Muscle of arm (tissue), 12 donors: ENCODE measurements around the gene ELOVL7. TPM values are rescaled to one million over a fixed set of nuclear protein-coding genes. Genes with fewer than 3 reads are reported as not detected.
"Not testable (repeated sequence)": the region's sequence is repeated elsewhere in the genome, so short reads cannot be mapped to it uniquely, and the experiment has no call there.

Experiments used
- DNase-seq: peaks from one replicate; pipeline ENCODE4 v3.0.0-alpha.2; 2013
- polyA plus RNA-seq, 12 donors: library from polyadenylated mRNA; unstranded; fragments of 120-200 nt; gene quantifications; one replicate each; pipeline ENCODE4 v1.2.1, GENCODE V29; 2013; ENCODE audit not compliant: insufficient read length in 12 of 12

The ELOVL7 gene
- polyA plus RNA-seq, 12 donors: 0.12 to 1.6 (median 0.28) TPM; not detected in 2

DNA sequence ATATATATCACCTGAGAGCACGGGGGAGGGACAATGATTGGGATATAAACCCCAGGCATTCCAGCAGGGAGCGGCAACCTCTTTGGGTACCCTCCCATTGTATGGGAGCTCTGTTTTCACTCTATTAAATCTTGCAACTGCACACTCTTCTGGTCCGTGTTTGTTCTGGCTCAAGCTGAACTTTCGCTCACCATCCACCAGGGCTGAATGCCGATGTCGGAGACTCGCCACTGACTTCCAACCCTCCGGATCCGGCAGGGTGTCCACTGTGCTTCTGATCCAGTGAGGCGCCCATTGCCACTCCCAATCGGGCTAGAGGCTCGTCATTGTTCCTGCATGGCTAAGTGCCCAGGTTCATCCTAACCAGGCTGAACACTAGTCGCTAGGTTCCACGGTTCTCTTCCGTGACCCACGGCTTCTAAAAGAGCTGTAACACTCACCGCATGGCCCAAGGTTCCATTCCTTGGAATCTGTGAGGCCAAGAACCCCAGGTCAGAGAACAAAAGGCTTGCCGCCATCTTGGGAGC is 48.6 kb downstream of the ELOVL7 start:
- not testable (repeated sequence) for DNase-seq

DNA sequence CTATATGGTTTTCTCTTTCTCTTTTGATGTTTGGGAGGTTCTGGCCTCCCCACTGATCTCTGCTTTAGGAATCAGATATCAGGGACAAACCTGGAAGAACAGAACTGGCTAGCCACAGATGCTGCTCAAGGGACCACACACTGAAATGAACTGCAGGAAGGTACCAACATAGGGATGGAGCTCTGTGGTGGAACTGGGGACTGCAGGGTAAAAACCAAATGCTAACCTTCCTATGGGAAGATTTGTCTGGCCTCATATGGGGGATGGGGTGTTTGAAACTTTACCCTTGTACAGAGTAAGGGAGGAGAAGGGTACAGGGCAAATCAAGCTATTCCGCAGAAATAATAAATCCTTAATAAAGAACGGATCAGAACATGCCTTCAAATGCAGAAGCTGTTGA is 49.4 kb downstream of the ELOVL7 start:
- no peak for DNase-seq

- DNase-seq: no peak
Observed at GRCh38 chr5:60792438-60792837, 51.6 kb downstream of the ELOVL7 start.

DNA sequence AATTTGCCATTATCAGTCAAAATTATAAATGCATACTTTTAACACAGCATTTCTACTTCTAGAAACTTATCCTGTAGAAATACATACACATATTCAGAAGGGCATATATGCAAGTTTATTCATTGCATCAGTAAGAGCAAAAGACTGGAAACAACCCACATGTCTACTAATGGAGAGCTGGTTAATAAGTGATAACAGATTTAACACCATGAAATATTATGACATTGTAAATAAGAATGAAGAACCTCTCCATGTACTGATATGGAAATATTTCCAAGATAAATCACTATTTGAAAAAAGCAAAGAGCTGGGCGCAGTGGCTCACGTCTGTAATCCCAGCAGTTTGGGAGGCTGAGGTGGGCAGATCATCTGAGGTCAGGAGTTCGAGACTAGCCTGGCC is 54.5 kb downstream of the ELOVL7 start:
- DNase-seq: no peak

- DNase-seq: no peak
Observed at GRCh38 chr5:60788863-60789513, 55.1 kb downstream of the ELOVL7 start.

- DNase-seq: no peak
Observed at GRCh38 chr5:60779466-60779865, 64.6 kb downstream of the ELOVL7 start.

DNA sequence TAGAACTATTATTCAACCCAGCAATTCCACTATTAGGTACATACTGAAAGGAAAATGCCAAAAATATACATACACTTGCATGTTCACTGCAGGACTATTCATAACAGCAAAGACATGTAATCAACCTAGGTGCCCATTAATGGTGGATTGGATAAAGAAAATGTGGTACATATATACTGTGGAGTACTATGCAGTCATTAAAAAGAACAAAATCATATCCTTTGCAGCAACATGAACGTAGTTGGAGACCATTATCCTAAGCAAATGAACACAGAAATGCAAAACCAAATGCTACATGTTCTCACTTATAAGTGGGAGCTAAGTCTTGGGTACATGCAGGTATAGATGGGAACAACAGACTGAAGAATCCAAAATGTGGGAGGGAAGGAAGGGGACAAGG is 67.7 kb downstream of the ELOVL7 start:
- DNase-seq: no peak

GRCh38 chr5:60765019-60765709 is 78.9 kb downstream of the ELOVL7 start:
- no peak for DNase-seq

- DNase-seq: no peak
Observed at GRCh38 chr5:60763061-60763460, 81.0 kb downstream of the ELOVL7 start.

GRCh38 chr5:60754495-60754894 is 89.6 kb downstream of the ELOVL7 start:
- no peak for DNase-seq

- DNase-seq: no peak
Observed at GRCh38 chr5:60744682-60745081, 99.4 kb downstream of the ELOVL7 start.

- no peak for DNase-seq
Observed at GRCh38 chr5:60743511-60744314, 100.4 kb downstream of the ELOVL7 start.

DNA sequence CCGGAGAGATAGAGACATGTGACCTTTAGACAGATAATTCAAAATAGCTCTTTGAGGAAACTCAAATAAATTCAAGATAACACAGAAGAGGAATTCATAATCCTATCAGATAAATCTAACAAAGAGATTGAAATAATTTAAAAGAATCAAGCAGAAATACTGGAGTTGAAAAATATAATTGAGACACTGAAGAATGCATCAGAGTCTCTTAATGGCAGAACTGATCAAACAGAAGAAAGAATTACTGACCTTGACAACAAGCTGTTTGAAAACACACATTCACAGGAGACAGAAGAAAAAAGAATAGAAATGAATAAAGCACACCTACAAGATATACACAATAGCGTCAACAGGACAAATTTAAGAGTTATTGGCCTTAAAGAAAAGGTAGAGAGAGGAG is 103.7 kb downstream of the ELOVL7 start:
- DNase-seq: no peak

- DNase-seq: no peak
Observed at GRCh38 chr5:60738933-60739332, 105.1 kb downstream of the ELOVL7 start.

- no peak for DNase-seq
Observed at GRCh38 chr5:60738461-60738860, 105.6 kb downstream of the ELOVL7 start.

DNA sequence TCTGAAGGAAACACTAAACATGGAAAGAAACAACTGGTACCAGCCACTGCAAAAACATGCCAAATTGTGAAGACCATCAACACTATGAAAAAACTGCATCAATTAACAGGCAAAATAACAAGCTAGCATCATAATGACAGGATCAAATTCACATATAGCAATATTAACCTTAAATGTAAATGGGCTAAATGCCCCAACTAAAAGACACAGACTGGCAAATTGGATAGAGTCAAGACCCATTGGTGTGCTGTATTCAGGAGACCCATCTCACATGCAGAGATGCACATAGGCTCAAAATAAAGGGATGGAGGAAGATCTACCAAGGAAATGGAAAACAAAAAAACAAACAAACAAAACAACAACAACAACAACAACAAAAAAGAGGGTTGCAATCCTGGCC is 113.2 kb downstream of the ELOVL7 start:
- not testable (repeated sequence) for DNase-seq

DNA sequence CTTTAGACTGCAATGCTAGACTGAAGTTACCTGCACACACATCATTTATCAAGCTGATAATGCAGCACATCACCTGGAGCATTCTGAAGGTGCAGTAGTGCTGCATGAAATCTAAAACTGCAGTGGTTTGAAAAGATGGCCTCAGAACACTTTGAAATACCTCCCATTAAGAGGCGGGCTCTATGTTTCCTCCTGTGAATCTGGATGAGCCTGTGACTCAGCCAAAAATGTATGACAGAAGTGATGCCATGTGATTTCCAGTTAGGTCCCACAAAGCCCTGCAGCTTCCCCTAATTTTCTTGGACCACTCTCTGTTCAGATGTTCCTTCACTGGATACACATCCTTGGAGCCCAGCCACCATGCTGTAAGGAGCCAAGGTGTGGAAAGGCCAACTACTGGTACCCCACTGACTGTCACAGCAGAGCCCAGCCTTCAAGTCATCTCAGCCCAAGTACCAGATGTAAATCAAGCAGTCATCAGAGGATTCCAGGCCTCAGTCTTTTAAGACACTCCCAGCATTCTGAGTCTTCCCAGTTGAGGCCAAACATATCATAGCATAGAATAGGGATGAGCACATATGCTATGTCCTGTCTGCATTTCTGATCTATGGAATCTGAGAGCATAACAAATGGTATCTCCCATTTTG is 116.9 kb downstream of the ELOVL7 start:
- no peak for DNase-seq

GRCh38 chr5:60724126-60724525 is 119.9 kb downstream of the ELOVL7 start:
- no peak for DNase-seq

- DNase-seq: no peak
Observed at GRCh38 chr5:60722416-60722815, 121.7 kb downstream of the ELOVL7 start.

GRCh38 chr5:60719329-60719728 is 124.7 kb downstream of the ELOVL7 start:
- DNase-seq: no peak

DNA sequence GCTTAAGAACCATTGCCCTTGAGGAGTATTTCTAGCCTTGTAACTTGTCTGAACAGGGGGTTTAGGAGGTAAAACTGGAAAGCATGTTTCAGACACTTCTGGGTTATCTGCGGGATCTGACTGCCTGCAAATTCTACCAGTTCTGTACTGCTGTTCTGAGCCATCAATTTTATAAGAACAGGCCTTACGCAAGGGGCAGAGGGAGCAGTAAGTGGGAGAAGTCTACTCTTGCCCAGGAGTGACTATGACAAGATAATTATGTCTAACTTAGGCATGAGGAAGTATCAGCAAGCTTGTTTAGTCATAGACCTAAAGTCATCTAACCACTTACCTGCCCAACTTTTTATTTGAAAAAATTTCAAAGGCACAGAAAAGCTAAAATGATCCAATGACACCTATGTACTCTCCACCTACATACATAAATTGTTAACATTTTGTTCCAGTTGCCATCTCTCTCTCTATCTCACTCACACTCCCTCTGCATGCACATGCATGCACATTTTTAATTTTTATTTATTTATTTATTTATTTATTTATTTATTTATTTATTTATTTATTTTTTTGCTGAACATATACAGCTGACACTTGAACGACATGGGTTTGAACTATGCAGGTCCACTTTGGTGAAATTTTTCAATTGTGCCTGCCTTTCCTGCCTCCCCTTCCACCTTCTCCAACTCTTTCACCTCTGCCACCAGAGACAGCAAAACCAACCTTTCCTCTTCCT is 125.7 kb downstream of the ELOVL7 start:
- DNase-seq: no peak
